BLaER1 treated with 17β-estradiol and CSF1 and Interleukin-3, amounts not matched to agents 10 nM and 100 nM (cell line): Measurements from ENCODE around the gene KCTD5.
A peak's percentile ranks its signal among the peaks of the same experiment; 100 is the strongest.
"Not testable (repeated sequence)": the region's sequence is repeated elsewhere in the genome, so short reads cannot be mapped to it uniquely, and the experiment has no call there.

Source experiments
- H3K27ac ChIP-seq, 11 experiments: shearing (Covaris generic); formaldehyde crosslinking; 2 replicates each; pipeline ENCODE4 v1.8.1; 2022
- H3K27me3 ChIP-seq, 11 experiments: shearing (Covaris generic); formaldehyde crosslinking; 2 replicates each; pipeline ENCODE4 v1.8.1; 2022
- H3K36me3 ChIP-seq, 11 experiments: shearing (Covaris generic); formaldehyde crosslinking; 2 replicates each; pipeline ENCODE4 v1.8.1; 2022
- H3K4me1 ChIP-seq, 10 experiments: shearing (Covaris generic); formaldehyde crosslinking; 2 replicates each; pipeline ENCODE4 v1.8.1; 2022
- H3K4me2 ChIP-seq, 11 experiments: shearing (Covaris generic); formaldehyde crosslinking; 2 replicates each; pipeline ENCODE4 v1.8.1; 2022
- H3K4me3 ChIP-seq, 10 experiments: shearing (Covaris generic); formaldehyde crosslinking; 2 replicates each; pipeline ENCODE4 v1.8.1; 2022
- H3K9ac ChIP-seq, 11 experiments: shearing (Covaris generic); formaldehyde crosslinking; 2 replicates each; pipeline ENCODE4 v1.8.1; 2022
- H3K9me3 ChIP-seq, 11 experiments: shearing (Covaris generic); formaldehyde crosslinking; replicated peaks in 1 of 11; 2 replicates each; pipeline ENCODE4 v1.8.1; 2022
- H4K20me1 ChIP-seq, 11 experiments: shearing (Covaris generic); formaldehyde crosslinking; 2 replicates each; pipeline ENCODE4 v1.8.1; 2022
- Cebpa-rat ChIP-seq, 11 experiments: shearing (Covaris generic); IDR thresholded peaks; 2 replicates each; pipeline ENCODE4 v1.8.1; 2022

KCTD5 gene, protein sequence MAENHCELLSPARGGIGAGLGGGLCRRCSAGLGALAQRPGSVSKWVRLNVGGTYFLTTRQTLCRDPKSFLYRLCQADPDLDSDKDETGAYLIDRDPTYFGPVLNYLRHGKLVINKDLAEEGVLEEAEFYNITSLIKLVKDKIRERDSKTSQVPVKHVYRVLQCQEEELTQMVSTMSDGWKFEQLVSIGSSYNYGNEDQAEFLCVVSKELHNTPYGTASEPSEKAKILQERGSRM

GRCh38 chr16:2682209-2683021 is at the start of gene KCTD5:
TSS of gene KCTD5 (plus strand) at chr16:2682523. CDS start at chr16:2682549, 26 bp downstream.
- H3K9ac ChIP-seq: peak within 1 kb of the TSS; percentile 92 to 99 (median 96)
- peak within 1 kb of the TSS; percentile 73 to 96 (median 92) for H3K27ac ChIP-seq
- H3K4me2 ChIP-seq: peak within 1 kb of the TSS; percentile 86 to 98 (median 95)
- peaks cover 48 to 74% (median 63%) of the 10 kb centered on the region in 10 experiments for H3K4me1 ChIP-seq
- TF ChIP-seq Cebpa-rat (IDR thresholded peaks at IDR 0.05): no peak
- no peaks in the 10 kb centered on the region for H3K36me3 ChIP-seq
- H3K27me3 ChIP-seq: no peaks in the 10 kb centered on the region
- H4K20me1 ChIP-seq: peaks cover 8 to 30% (median 13%) of the 10 kb centered on the region in 11 experiments
- no peaks in the 10 kb centered on the region for H3K9me3 ChIP-seq
- peak within 1 kb of the TSS; percentile 89 to 100 (median 98) for H3K4me3 ChIP-seq

DNA sequence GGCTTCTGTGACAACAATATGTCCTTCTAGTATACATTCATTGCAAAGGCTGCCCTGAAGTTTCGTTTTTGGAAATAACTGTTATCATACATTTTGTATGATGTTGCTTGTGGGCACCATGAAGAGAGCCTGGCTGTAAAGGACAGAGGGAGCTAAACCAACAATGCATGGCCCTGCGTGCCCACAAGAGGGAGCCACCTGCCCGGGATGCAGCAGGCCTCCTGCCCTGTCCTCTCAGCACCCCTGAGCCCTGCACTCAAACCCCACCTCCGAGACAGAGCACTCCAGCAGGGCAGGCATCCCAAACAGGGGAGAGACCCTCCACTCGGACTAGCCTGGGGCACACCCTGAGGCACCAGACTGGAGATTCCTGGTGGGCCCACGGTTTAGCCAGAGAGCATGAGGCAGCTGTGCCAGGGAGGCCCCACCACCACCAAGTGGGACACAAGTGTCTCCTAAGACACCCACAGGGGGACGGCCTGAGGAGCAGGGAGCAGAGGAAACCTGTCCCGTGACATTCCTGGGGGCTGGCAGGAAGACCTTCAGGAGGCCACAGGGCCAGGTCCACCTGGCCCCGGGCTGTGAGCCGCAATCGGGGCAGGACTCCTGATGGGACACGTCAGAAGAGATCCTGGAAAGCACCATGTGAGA is 43.1 kb upstream of the KCTD5 start:
- not testable (repeated sequence) for H3K4me2 ChIP-seq, H4K20me1 ChIP-seq, H3K27me3 ChIP-seq, H3K4me3 ChIP-seq, H3K36me3 ChIP-seq, H3K4me1 ChIP-seq, H3K9ac ChIP-seq, H3K9me3 ChIP-seq
- H3K27ac ChIP-seq: peak overlapping the region in 2 of 11 experiments; percentile 51 to 56; a peak in 4 of 22 replicates

DNA sequence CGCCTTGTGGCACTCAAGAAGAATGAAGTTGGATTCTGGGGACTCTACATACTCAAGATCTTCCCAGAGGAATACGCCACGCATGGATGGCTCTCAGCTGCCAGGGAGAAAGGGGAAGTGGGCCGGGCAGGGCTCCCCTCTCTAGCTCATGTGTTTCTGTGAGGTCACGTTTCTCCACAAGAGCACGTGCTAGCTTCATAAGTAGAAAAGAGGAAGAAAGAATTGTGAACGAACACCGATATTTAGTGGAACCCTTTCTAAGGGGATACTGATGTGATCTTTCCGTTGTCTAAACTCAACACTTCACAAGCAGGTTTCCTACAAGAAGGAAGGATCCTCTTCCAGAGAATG is 42.6 kb upstream of the KCTD5 start:
- H4K20me1 ChIP-seq, H3K36me3 ChIP-seq, H3K9ac ChIP-seq, H3K4me1 ChIP-seq, H3K4me2 ChIP-seq, H3K4me3 ChIP-seq, H3K27me3 ChIP-seq, H3K9me3 ChIP-seq: not testable (repeated sequence)
- H3K27ac ChIP-seq: peak overlapping the region in 4 of 11 experiments; percentile 35 to 56 (median 46); a peak in 6 of 22 replicates

GRCh38 chr16:2642561-2642960 is 39.8 kb upstream of the KCTD5 start:
- H3K9me3 ChIP-seq, H3K27ac ChIP-seq, H3K27me3 ChIP-seq, H3K4me3 ChIP-seq, H3K36me3 ChIP-seq, H3K4me1 ChIP-seq, H3K9ac ChIP-seq, H3K4me2 ChIP-seq, H4K20me1 ChIP-seq: not testable (repeated sequence)

- not testable (repeated sequence) for H3K36me3 ChIP-seq, H4K20me1 ChIP-seq, H3K4me1 ChIP-seq, H3K27me3 ChIP-seq, H3K9ac ChIP-seq, H3K9me3 ChIP-seq, H3K4me3 ChIP-seq, H3K4me2 ChIP-seq
- peak overlapping the region in 2 of 11 experiments; percentile 56 to 63; a peak in 3 of 22 replicates for H3K27ac ChIP-seq
These were observed 37.4 kb upstream of the KCTD5 start for GRCh38 chr16:2644754-2645453.

- not testable (repeated sequence) for H3K36me3 ChIP-seq, H3K27ac ChIP-seq, H3K9me3 ChIP-seq, H4K20me1 ChIP-seq, H3K4me2 ChIP-seq, H3K4me3 ChIP-seq, H3K9ac ChIP-seq, H3K27me3 ChIP-seq, H3K4me1 ChIP-seq
These were observed 31.0 kb upstream of the KCTD5 start for GRCh38 chr16:2651268-2651871.

DNA sequence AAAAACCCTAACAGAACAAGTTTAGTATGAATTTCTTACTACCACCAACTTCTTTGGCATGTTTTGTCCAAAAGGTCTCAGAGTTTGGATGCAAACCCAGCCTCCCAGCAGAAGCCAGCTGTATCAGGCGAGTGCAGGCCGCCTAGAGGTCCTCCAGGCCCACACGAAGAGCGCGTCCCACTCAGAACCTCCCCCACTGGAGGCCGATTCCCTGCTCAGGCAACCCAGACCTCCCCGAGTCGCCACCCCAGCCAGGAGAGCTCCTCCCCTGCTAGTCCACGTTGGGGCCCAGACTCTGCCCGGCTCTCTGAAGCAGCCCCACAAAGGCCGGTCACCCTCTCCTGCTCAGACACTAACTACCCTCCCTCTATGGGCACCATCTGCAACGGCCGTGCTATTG is 28.4 kb upstream of the KCTD5 start:
- H3K4me2 ChIP-seq, H3K9ac ChIP-seq, H3K36me3 ChIP-seq, H3K9me3 ChIP-seq, H3K27ac ChIP-seq, H3K4me1 ChIP-seq, H3K4me3 ChIP-seq, H4K20me1 ChIP-seq: not testable (repeated sequence)
- peaks cover 5 to 25% (median 17%) of the 10 kb centered on the region in 11 experiments; a peak in 21 of 22 replicates for H3K27me3 ChIP-seq

GRCh38 chr16:2654949-2655348 is 27.4 kb upstream of the KCTD5 start:
- not testable (repeated sequence) for H3K36me3 ChIP-seq, H3K9me3 ChIP-seq, H3K4me2 ChIP-seq, H3K27ac ChIP-seq, H3K4me3 ChIP-seq, H4K20me1 ChIP-seq, H3K4me1 ChIP-seq, H3K9ac ChIP-seq
- H3K27me3 ChIP-seq: peaks cover 5 to 25% (median 17%) of the 10 kb centered on the region in 11 experiments; a peak in 21 of 22 replicates

DNA sequence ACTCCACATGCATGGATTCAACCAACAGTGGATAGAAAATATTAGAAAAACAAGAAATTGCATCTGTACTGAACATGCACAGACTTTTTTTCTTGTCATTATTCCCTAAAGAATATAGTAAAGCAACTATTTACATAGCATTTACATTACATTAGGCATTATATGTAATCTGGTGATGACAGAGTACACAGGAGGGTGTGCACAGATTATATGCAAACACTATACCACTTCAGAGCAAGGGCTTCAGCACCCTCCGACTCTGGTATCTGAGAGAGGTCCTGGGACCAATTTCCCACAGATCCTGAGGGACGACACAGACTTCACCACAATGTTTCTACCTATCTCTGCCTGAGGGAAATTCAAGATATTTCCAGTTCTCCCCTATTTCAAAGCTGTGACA is 25.3 kb upstream of the KCTD5 start:
- no peak overlapping the region for H3K4me3 ChIP-seq
- H4K20me1 ChIP-seq: no peaks in the 10 kb centered on the region; a peak in 1 of 22 replicates
- H3K9ac ChIP-seq: no peak overlapping the region
- H3K4me1 ChIP-seq: peaks cover 0 to 12% (median 0%) of the 10 kb centered on the region in 10 experiments; a peak in 4 of 20 replicates
- H3K36me3 ChIP-seq: peaks cover 0 to 3% (median under 1%) of the 10 kb centered on the region in 11 experiments; a peak in 7 of 22 replicates
- peaks cover 5 to 25% (median 17%) of the 10 kb centered on the region in 11 experiments; a peak in 21 of 22 replicates for H3K27me3 ChIP-seq
- no peak overlapping the region for H3K4me2 ChIP-seq
- H3K9me3 ChIP-seq: no peaks in the 10 kb centered on the region
- H3K27ac ChIP-seq: no peak overlapping the region
- TF ChIP-seq Cebpa-rat (IDR thresholded peaks at IDR 0.05): no peak

- not testable (repeated sequence) for H3K9ac ChIP-seq, H4K20me1 ChIP-seq, H3K4me2 ChIP-seq, H3K9me3 ChIP-seq, H3K4me3 ChIP-seq, H3K27ac ChIP-seq
- peaks cover 5 to 25% (median 17%) of the 10 kb centered on the region in 11 experiments; a peak in 21 of 22 replicates for H3K27me3 ChIP-seq
- peaks cover 0 to 12% (median 0%) of the 10 kb centered on the region in 10 experiments; a peak in 4 of 20 replicates for H3K4me1 ChIP-seq
- H3K36me3 ChIP-seq: peaks cover 0 to 11% (median 7%) of the 10 kb centered on the region in 11 experiments; a peak in 8 of 22 replicates
These were observed 24.5 kb upstream of the KCTD5 start for GRCh38 chr16:2657803-2658202.

GRCh38 chr16:2659560-2659959 is 22.8 kb upstream of the KCTD5 start:
- H3K4me2 ChIP-seq: peak overlapping the region in 2 of 11 experiments; percentile 33 to 38; a peak in 2 of 22 replicates
- H3K9ac ChIP-seq: not testable (repeated sequence)
- H3K4me1 ChIP-seq: peaks cover 0 to 26% (median 0%) of the 10 kb centered on the region in 10 experiments; a peak in 7 of 20 replicates

GRCh38 chr16:2660014-2660662 is 22.2 kb upstream of the KCTD5 start:
- not testable (repeated sequence) for H3K4me3 ChIP-seq, H3K27ac ChIP-seq, H3K9me3 ChIP-seq, H3K9ac ChIP-seq, H4K20me1 ChIP-seq
- peaks cover 0 to 26% (median 0%) of the 10 kb centered on the region in 10 experiments; a peak in 7 of 20 replicates for H3K4me1 ChIP-seq
- peaks cover 5 to 25% (median 17%) of the 10 kb centered on the region in 11 experiments; a peak in 21 of 22 replicates for H3K27me3 ChIP-seq
- H3K36me3 ChIP-seq: peaks cover 4 to 24% (median 10%) of the 10 kb centered on the region in 11 experiments; a peak in 10 of 22 replicates
- peak overlapping the region in 2 of 11 experiments; percentile 33 to 69; a peak in 2 of 22 replicates for H3K4me2 ChIP-seq

More at GRCh38 chr16:2659560-2659959, 22.8 kb upstream of the KCTD5 start:
- H3K9me3 ChIP-seq, H3K4me3 ChIP-seq, H3K27ac ChIP-seq, H4K20me1 ChIP-seq: not testable (repeated sequence)
- Histone ChIP-seq H3K36me3 (peaks cover 4 to 19% (median 10%) of the 10 kb centered on the region in 11 experiments; a peak in 10 of 22 replicates), H3K27me3 (peaks cover 5 to 25% (median 17%) of the 10 kb centered on the region in 11 experiments; a peak in 21 of 22 replicates)
